ENCODE results near the gene CCDC47.
A peak's percentile ranks its signal among the peaks of the same experiment; 100 is the strongest.

The CCDC47 gene

GRCh38 chr17:63785556-63785955 lies 12.2 kb upstream of the CCDC47 start:
- DNase-seq (ENCODE audit: low read depth in 2 of 2, low spot score in 1 of 2), result no peak

GRCh38 chr17:63783522-63783921 lies 10.1 kb upstream of the CCDC47 start:
- DNase-seq (ENCODE audit: low read depth in 2 of 2, low spot score in 1 of 2), result no peak

- no peak for DNase-seq (ENCODE audit: low read depth in 2 of 2, low spot score in 1 of 2)
Measured at GRCh38 chr17:63780928-63781327, 7.5 kb upstream of the CCDC47 start.

GRCh38 chr17:63780507-63780906 lies 7.1 kb upstream of the CCDC47 start:
- DNase-seq (ENCODE audit: low read depth in 2 of 2, low spot score in 1 of 2), result no peak

- no peak for DNase-seq (ENCODE audit: low read depth in 2 of 2, low spot score in 1 of 2)
Measured at GRCh38 chr17:63775420-63775819, 2.0 kb upstream of the CCDC47 start.

- no peak for DNase-seq (ENCODE audit: low read depth in 2 of 2, low spot score in 1 of 2)
Measured at GRCh38 chr17:63774969-63775265, 1.5 kb upstream of the CCDC47 start.

GRCh38 chr17:63774141-63774968 lies 958 bp upstream of the CCDC47 start, which contains the start of gene DDX42:
TSS of gene DDX42 (plus strand) at chr17:63774170. CDS start at chr17:63787050, 12,880 bp downstream.
- peak in 1 of 2 donors; percentile 80 for DNase-seq (ENCODE audit: low read depth in 2 of 2, low spot score in 1 of 2)

GRCh38 chr17:63772801-63773271 lies 561 bp downstream of the CCDC47 start:
- DNase-seq (ENCODE audit: low read depth in 2 of 2, low spot score in 1 of 2), result no peak

GRCh38 chr17:63768433-63768832 lies 5.0 kb downstream of the CCDC47 start:
- DNase-seq (ENCODE audit: low read depth in 2 of 2, low spot score in 1 of 2), result no peak

- no peak for DNase-seq (ENCODE audit: low read depth in 2 of 2, low spot score in 1 of 2)
Measured at GRCh38 chr17:63766754-63767153, 6.6 kb downstream of the CCDC47 start.

- DNase-seq (ENCODE audit: low read depth in 2 of 2, low spot score in 1 of 2), result no peak
Measured at GRCh38 chr17:63764716-63765115, 8.7 kb downstream of the CCDC47 start.

- no peak for DNase-seq (ENCODE audit: low read depth in 2 of 2, low spot score in 1 of 2)
Measured at GRCh38 chr17:63762161-63763078, 11.0 kb downstream of the CCDC47 start.

- DNase-seq (ENCODE audit: low read depth in 2 of 2, low spot score in 1 of 2), result no peak
Measured at GRCh38 chr17:63760771-63761539, 12.4 kb downstream of the CCDC47 start.

GRCh38 chr17:63758428-63758827 lies 15.0 kb downstream of the CCDC47 start:
- DNase-seq (ENCODE audit: low read depth in 2 of 2, low spot score in 1 of 2), result no peak

- no peak for DNase-seq (ENCODE audit: low read depth in 2 of 2, low spot score in 1 of 2)
Measured at GRCh38 chr17:63754046-63754445, 19.4 kb downstream of the CCDC47 start.

- no peak for DNase-seq (ENCODE audit: low read depth in 2 of 2, low spot score in 1 of 2)
Measured at GRCh38 chr17:63753215-63753614, 20.2 kb downstream of the CCDC47 start.

- no peak for DNase-seq (ENCODE audit: low read depth in 2 of 2, low spot score in 1 of 2)
Measured at GRCh38 chr17:63752707-63753106, 20.7 kb downstream of the CCDC47 start.

- DNase-seq (ENCODE audit: low read depth in 2 of 2, low spot score in 1 of 2), result no peak
Measured at GRCh38 chr17:63751806-63752205, 21.6 kb downstream of the CCDC47 start.

- DNase-seq (ENCODE audit: low read depth in 2 of 2, low spot score in 1 of 2), result peak; percentile 98
Measured at GRCh38 chr17:63741408-63742173, 31.8 kb downstream of the CCDC47 start, which contains the start of gene STRADA. TSS of gene STRADA (minus strand) at chr17:63741799. CDS start at chr17:63728369, 13,430 bp downstream.

- no peak for DNase-seq (ENCODE audit: low read depth in 2 of 2, low spot score in 1 of 2)
Measured at GRCh38 chr17:63741143-63741407, 32.3 kb downstream of the CCDC47 start.
